M059J (cell line): ENCODE data around the gene KAT5. TPM values are rescaled to one million over a fixed set of nuclear protein-coding genes. Genes with fewer than 3 reads are reported as not detected.
"Not testable (repeated sequence)": the region's sequence is repeated elsewhere in the genome, so short reads cannot be mapped to it uniquely, and the experiment has no call there.

Experiments used
- DNase-seq: peaks from one replicate; pipeline ENCODE4 v3.0.0-alpha.2; 2012; ENCODE audit warnings: low read depth
- total RNA-seq: library from RNA; depleted of rRNA; stranded (reverse); fragments of >200 nt; shearing (Covaris generic); gene quantifications from 2 replicates; pipeline ENCODE4 v1.2.3, GENCODE V29; 2014; rRNA removed

Gene KAT5
- total RNA-seq, result 21.6 and 37.8 TPM in 2 replicates

GRCh38 chr11:65711785-65712632, at the start of gene KAT5:
Gene KAT5, plus strand, starts transcription at chr11:65712252. Its CDS starts 16 bp downstream, at chr11:65712268.
- peak; percentile 98 for DNase-seq

GRCh38 chr11:65662799-65663638, 49.0 kb upstream of the KAT5 start, which contains the start of gene RELA:
Gene RELA, minus strand, starts transcription at chr11:65662916. Its CDS starts 84 bp downstream, at chr11:65662832.
- DNase-seq, result peak; percentile 85

- DNase-seq, result peak; percentile 56
Observed at GRCh38 chr11:65663639-65664200, 48.3 kb upstream of the KAT5 start.

- no peak for DNase-seq
Observed at GRCh38 chr11:65672180-65672860, 39.7 kb upstream of the KAT5 start.

GRCh38 chr11:65672982-65673381, 39.1 kb upstream of the KAT5 start:
- DNase-seq, result no peak

- no peak for DNase-seq
Observed at GRCh38 chr11:65680192-65680743, 31.8 kb upstream of the KAT5 start.

GRCh38 chr11:65683480-65683879, 28.6 kb upstream of the KAT5 start:
- not testable (repeated sequence) for DNase-seq

GRCh38 chr11:65685981-65686380, 26.1 kb upstream of the KAT5 start:
- DNase-seq, result no peak

GRCh38 chr11:65691847-65692246, 20.2 kb upstream of the KAT5 start:
- not testable (repeated sequence) for DNase-seq

GRCh38 chr11:65692367-65692766, 19.7 kb upstream of the KAT5 start:
- DNase-seq, result no peak

- DNase-seq, result peak; percentile 52
Observed at GRCh38 chr11:65695459-65696241, 16.4 kb upstream of the KAT5 start.

GRCh38 chr11:65696802-65697552, 15.1 kb upstream of the KAT5 start:
- DNase-seq, result no peak

- no peak for DNase-seq
Observed at GRCh38 chr11:65698205-65698604, 13.8 kb upstream of the KAT5 start.

GRCh38 chr11:65699306-65699705, 12.7 kb upstream of the KAT5 start:
- no peak for DNase-seq

GRCh38 chr11:65700399-65700798, 11.7 kb upstream of the KAT5 start:
- DNase-seq, result no peak

- DNase-seq, result no peak
Observed at GRCh38 chr11:65701686-65702085, 10.4 kb upstream of the KAT5 start.

- no peak for DNase-seq
Observed at GRCh38 chr11:65703846-65704245, 8.2 kb upstream of the KAT5 start.

GRCh38 chr11:65706303-65706763, 5.7 kb upstream of the KAT5 start:
- DNase-seq, result peak; percentile 47

- DNase-seq, result not testable (repeated sequence)
Observed at GRCh38 chr11:65707002-65707401, 5.0 kb upstream of the KAT5 start.

- no peak for DNase-seq
Observed at GRCh38 chr11:65708451-65708850, 3.6 kb upstream of the KAT5 start.
